AG09319 (cell line): Measurements from ENCODE around the gene EFEMP2.
A peak's percentile ranks its signal among the peaks of the same experiment; 100 is the strongest.

Source experiments
- DNase-seq: peaks from one replicate; pipeline ENCODE4 v3.0.0-alpha.2; 2010; ENCODE audit warnings: low read depth; ENCODE audit errors: extremely low read depth
- CTCF ChIP-seq: IDR thresholded peaks from 2 replicates; pipeline ENCODE4 v1.5.1; 2011; ENCODE audit warnings: low read depth, mild to moderate bottlenecking, inconsistent platforms, low read length, moderate library complexity

Gene EFEMP2

GRCh38 chr11:65912845-65913244 lies 40.2 kb upstream of the EFEMP2 start:
- no peak for TF ChIP-seq CTCF
- DNase-seq = peak; percentile 56

GRCh38 chr11:65911682-65912568 lies 39.3 kb upstream of the EFEMP2 start:
- TF ChIP-seq CTCF = peak; percentile 50
- peak; percentile 75 for DNase-seq

GRCh38 chr11:65907878-65908277 lies 35.3 kb upstream of the EFEMP2 start:
- no peak for TF ChIP-seq CTCF
- DNase-seq = no peak

GRCh38 chr11:65906602-65907001 lies 34.0 kb upstream of the EFEMP2 start:
- DNase-seq = no peak
- TF ChIP-seq CTCF = no peak

- TF ChIP-seq CTCF = no peak
- no peak for DNase-seq
Observed at GRCh38 chr11:65903715-65904114, 31.1 kb upstream of the EFEMP2 start.

GRCh38 chr11:65903068-65903481 lies 30.5 kb upstream of the EFEMP2 start:
- no peak for TF ChIP-seq CTCF
- peak; percentile 60 for DNase-seq

- DNase-seq = no peak
Observed at GRCh38 chr11:65900899-65901180, 28.2 kb upstream of the EFEMP2 start.

More at GRCh38 chr11:65900899-65901180, 28.2 kb upstream of the EFEMP2 start:
- TF ChIP-seq CTCF = no peak
